ENCODE measurements around the gene TMEM178B.

The TMEM178B gene

GRCh38 chr7:141409801-141410329 lies 336.0 kb downstream of the TMEM178B start:
- no peak overlapping the region for H3K4me3 ChIP-seq (ENCODE audit: control insufficient read depth, low read depth, low read length)
- no peak for DNase-seq (ENCODE audit: low read depth)
- no peak for TF ChIP-seq CTCF (IDR thresholded peaks at IDR 0.05; ENCODE audit: control insufficient read depth, insufficient read depth, low read depth, low read length, missing control alignments)

- no peak for TF ChIP-seq CTCF (IDR thresholded peaks at IDR 0.05; ENCODE audit: control insufficient read depth, insufficient read depth, low read depth, low read length, missing control alignments)
- no peak overlapping the region for H3K4me3 ChIP-seq (ENCODE audit: control insufficient read depth, low read depth, low read length)
- DNase-seq (ENCODE audit: low read depth), result no peak
These were observed 336.6 kb downstream of the TMEM178B start for GRCh38 chr7:141410353-141411000.

GRCh38 chr7:141411133-141411532 lies 337.3 kb downstream of the TMEM178B start:
- no peak overlapping the region for H3K4me3 ChIP-seq (ENCODE audit: control insufficient read depth, low read depth, low read length)
- no peak for TF ChIP-seq CTCF (IDR thresholded peaks at IDR 0.05; ENCODE audit: control insufficient read depth, insufficient read depth, low read depth, low read length, missing control alignments)
- no peak for DNase-seq (ENCODE audit: low read depth)

GRCh38 chr7:141415999-141416398 lies 342.1 kb downstream of the TMEM178B start:
- H3K4me3 ChIP-seq (ENCODE audit: control insufficient read depth, low read depth, low read length), result no peak overlapping the region
- DNase-seq (ENCODE audit: low read depth), result no peak
- no peak for TF ChIP-seq CTCF (IDR thresholded peaks at IDR 0.05; ENCODE audit: control insufficient read depth, insufficient read depth, low read depth, low read length, missing control alignments)

GRCh38 chr7:141416650-141417270 lies 342.9 kb downstream of the TMEM178B start:
- no peak for DNase-seq (ENCODE audit: low read depth)
- no peak for TF ChIP-seq CTCF (IDR thresholded peaks at IDR 0.05; ENCODE audit: control insufficient read depth, insufficient read depth, low read depth, low read length, missing control alignments)
- H3K4me3 ChIP-seq (ENCODE audit: control insufficient read depth, low read depth, low read length), result no peak overlapping the region

- TF ChIP-seq CTCF (IDR thresholded peaks at IDR 0.05; ENCODE audit: control insufficient read depth, insufficient read depth, low read depth, low read length, missing control alignments), result no peak
- no peak overlapping the region for H3K4me3 ChIP-seq (ENCODE audit: control insufficient read depth, low read depth, low read length)
These were observed 343.6 kb downstream of the TMEM178B start for GRCh38 chr7:141417506-141417905.

More at GRCh38 chr7:141417506-141417905, 343.6 kb downstream of the TMEM178B start:
- DNase-seq (ENCODE audit: low read depth), result no peak
